ENCODE data around the gene NCAPG2. TPM values are rescaled to one million over a fixed set of nuclear protein-coding genes. Genes with fewer than 3 reads are reported as not detected.

NCAPG2 gene
- total RNA-seq, 4 donors from 2014 or later: 4.2 to 6.2 (median 4.4) TPM

DNA sequence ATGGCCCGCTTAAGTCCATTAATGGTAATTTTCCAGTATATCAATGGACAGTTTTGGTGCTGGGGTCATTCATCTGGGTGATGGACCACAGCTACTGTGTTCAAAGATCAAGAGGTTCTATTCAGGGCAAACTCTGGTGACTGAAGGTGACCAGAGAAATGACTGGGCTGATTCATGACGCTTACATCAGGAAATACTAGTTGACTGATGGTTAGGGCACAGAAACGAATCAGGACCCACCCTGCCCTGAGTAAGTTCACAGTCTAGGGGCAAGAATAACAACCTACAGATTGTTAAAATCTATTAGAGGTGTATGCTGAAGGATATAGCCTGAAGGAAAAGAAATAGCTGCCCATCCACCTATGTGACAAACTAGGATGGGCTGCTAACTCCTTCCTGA is 9.5 kb downstream of the NCAPG2 start:
- no peak for TF ChIP-seq POLR2AphosphoS5 (IDR thresholded peaks at IDR 0.05)
- TF ChIP-seq, protein P1, sequence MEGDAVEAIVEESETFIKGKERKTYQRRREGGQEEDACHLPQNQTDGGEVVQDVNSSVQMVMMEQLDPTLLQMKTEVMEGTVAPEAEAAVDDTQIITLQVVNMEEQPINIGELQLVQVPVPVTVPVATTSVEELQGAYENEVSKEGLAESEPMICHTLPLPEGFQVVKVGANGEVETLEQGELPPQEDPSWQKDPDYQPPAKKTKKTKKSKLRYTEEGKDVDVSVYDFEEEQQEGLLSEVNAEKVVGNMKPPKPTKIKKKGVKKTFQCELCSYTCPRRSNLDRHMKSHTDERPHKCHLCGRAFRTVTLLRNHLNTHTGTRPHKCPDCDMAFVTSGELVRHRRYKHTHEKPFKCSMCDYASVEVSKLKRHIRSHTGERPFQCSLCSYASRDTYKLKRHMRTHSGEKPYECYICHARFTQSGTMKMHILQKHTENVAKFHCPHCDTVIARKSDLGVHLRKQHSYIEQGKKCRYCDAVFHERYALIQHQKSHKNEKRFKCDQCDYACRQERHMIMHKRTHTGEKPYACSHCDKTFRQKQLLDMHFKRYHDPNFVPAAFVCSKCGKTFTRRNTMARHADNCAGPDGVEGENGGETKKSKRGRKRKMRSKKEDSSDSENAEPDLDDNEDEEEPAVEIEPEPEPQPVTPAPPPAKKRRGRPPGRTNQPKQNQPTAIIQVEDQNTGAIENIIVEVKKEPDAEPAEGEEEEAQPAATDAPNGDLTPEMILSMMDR (IDR thresholded peaks at IDR 0.05): no peak
- TF ChIP-seq EP300 (IDR thresholded peaks at IDR 0.05): no peak
- TF ChIP-seq POLR2A (IDR thresholded peaks at IDR 0.05; ENCODE audit: low read depth): no peak
- Histone ChIP-seq H3K4me1 (peaks cover 0 to 9% (median 7%) of the 10 kb centered on the region in 4 donors), H3K36me3 (peaks cover 0 to 8% (median 2%) of the 10 kb centered on the region in 4 donors), H3K9me3 (no peaks in the 10 kb centered on the region), H3K4me3 (no peak overlapping the region), H3K27me3 (no peaks in the 10 kb centered on the region), H3K27ac (replicated peaks in 1 of 4) (no peak overlapping the region)
- DNase-seq (ENCODE audit: extremely low spot score): no peak
- intact Hi-C loops (cut with DNase I): no loop called here
- 74% methylated on average over 3 of the region's 3 CpGs for WGBS

DNA sequence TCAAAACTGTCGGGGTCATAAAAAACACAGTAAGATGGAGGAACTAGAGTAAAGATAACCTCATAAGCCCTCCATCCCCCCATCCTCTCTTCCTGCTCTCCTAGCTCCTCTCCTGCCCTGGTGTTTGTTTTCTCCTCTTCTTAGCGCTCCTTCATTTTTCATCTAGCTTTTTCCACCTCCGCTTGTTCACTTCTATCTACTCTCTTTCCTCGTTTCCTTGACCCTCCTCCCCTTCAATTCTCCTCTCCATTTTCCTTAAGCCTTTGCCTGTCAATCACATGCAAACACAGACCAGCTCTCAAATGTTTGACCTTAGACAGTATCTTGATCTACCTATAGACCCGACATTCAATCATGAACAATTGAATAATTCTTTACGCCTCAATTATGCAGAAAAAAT is 10.0 kb downstream of the NCAPG2 start:
- no peak overlapping the region for H3K4me3 ChIP-seq
- no peaks in the 10 kb centered on the region for H3K9me3 ChIP-seq
- peaks cover 0 to 9% (median 7%) of the 10 kb centered on the region in 4 donors for H3K4me1 ChIP-seq
- DNase-seq (ENCODE audit: extremely low spot score): no peak
- H3K36me3 ChIP-seq: peaks cover 0 to 8% (median 2%) of the 10 kb centered on the region in 4 donors
- no peak for TF ChIP-seq POLR2A (IDR thresholded peaks at IDR 0.05; ENCODE audit: low read depth)
- TF ChIP-seq, protein P1 (IDR thresholded peaks at IDR 0.05): no peak
- TF ChIP-seq POLR2AphosphoS5 (IDR thresholded peaks at IDR 0.05): no peak
- TF ChIP-seq EP300 (IDR thresholded peaks at IDR 0.05): no peak
- H3K27me3 ChIP-seq: no peaks in the 10 kb centered on the region
- WGBS: 92% methylated on average over 6 of the region's 6 CpGs
- no peak overlapping the region for H3K27ac ChIP-seq (replicated peaks in 1 of 4)
- intact Hi-C loops (cut with DNase I): no loop called here

DNA sequence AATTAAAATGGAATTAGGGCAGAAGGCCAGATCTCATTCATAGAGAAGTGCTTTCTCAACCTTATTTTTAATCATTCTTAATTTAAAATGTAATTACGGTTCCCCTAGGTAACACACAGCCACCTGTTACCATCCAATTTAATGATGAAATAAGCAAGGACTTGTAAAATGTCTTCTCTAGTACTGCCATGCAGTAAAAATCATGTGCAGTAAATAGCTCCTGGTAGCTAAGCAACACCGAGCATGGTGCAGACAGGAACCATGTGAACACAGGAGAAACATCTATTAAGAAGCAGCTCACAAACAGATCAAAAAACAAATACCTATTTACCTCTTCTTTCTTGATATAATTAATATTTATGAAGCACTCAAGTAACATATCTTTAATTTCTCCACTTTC is 15.1 kb downstream of the NCAPG2 start:
- no peak for DNase-seq (ENCODE audit: extremely low spot score)
- TF ChIP-seq, protein P1 (IDR thresholded peaks at IDR 0.05): no peak
- no peak for TF ChIP-seq EP300 (IDR thresholded peaks at IDR 0.05)
- no peak for TF ChIP-seq POLR2A (IDR thresholded peaks at IDR 0.05; ENCODE audit: low read depth)
- TF ChIP-seq POLR2AphosphoS5 (IDR thresholded peaks at IDR 0.05): no peak
- no peak overlapping the region for H3K27ac ChIP-seq (replicated peaks in 1 of 4)
- no peaks in the 10 kb centered on the region for H3K4me1 ChIP-seq
- peaks cover 4 to 35% (median 21%) of the 10 kb centered on the region in 4 donors for H3K36me3 ChIP-seq
- WGBS: 96% methylated on average over 2 of the region's 2 CpGs
- H3K4me3 ChIP-seq: no peak overlapping the region
- no peaks in the 10 kb centered on the region for H3K27me3 ChIP-seq
- H3K9me3 ChIP-seq: no peaks in the 10 kb centered on the region
- intact Hi-C loops (cut with DNase I): no loop called here

DNA sequence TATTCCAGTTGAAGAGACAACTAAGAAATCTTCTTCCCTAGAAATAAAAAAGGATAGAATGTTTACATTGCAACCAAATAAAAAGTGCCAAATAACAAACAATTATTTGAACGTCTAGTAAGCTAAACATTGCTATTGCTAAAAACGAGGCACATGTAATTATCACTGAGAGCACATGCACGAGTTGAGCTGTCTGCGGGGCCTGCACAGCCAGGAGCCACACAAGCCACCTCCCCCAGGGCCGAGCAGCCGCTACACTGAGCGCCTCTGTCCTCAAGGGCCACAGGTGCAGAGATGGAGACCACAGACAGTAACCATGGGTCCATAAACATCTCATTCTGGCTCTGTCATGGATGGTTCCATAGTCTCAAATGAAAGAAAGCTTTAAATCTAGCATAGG is 17.2 kb downstream of the NCAPG2 start:
- no peaks in the 10 kb centered on the region for H3K9me3 ChIP-seq
- no peak for DNase-seq (ENCODE audit: extremely low spot score)

More for the DNA sequence above, 17.2 kb downstream of the NCAPG2 start:
- Histone ChIP-seq H3K36me3 (peaks cover 4 to 40% (median 22%) of the 10 kb centered on the region in 4 donors), H3K27ac (replicated peaks in 1 of 4) (no peak overlapping the region), H3K4me3 (no peak overlapping the region), H3K4me1 (no peaks in the 10 kb centered on the region), H3K27me3 (no peaks in the 10 kb centered on the region)
- 89% methylated on average over 7 of the region's 7 CpGs for WGBS
- no peak for TF ChIP-seq EP300 (IDR thresholded peaks at IDR 0.05)
- no peak for TF ChIP-seq POLR2AphosphoS5 (IDR thresholded peaks at IDR 0.05)
- TF ChIP-seq, protein P1 (IDR thresholded peaks at IDR 0.05): no peak
- no peak for TF ChIP-seq POLR2A (IDR thresholded peaks at IDR 0.05; ENCODE audit: low read depth)
- intact Hi-C loops (cut with DNase I): no loop called here
